CD4-positive, alpha-beta T cell (primary cell): ENCODE results near the gene SYTL4. TPM values are rescaled to one million over a fixed set of nuclear protein-coding genes. Genes with fewer than 3 reads are reported as not detected.
A peak's percentile ranks its signal among the peaks of the same experiment; 100 is the strongest.

ENCODE experiments used
- ATAC-seq: fragments of 200-7000 bp; cut with Tn5 transposase; one replicate; pipeline ENCODE4 v1.10.0; 2022; ENCODE audit warnings: mild to moderate bottlenecking; ENCODE audit not compliant: poor library complexity
- CTCF ChIA-PET: fragments of 350-600 bp; sonication (Branson Sonifier 250); formaldehyde crosslinking; loops from one replicate; lab custom pipeline; 2021; ENCODE audit warnings: antibody characterized with exemption, inconsistent platforms; lab: Charles Lee
- POLR2A ChIA-PET: fragments of 350-600 bp; sonication (Branson Sonifier 250); formaldehyde crosslinking; loops from one replicate; lab custom pipeline; 2021; ENCODE audit warnings: antibody characterized with exemption, inconsistent platforms; lab: Charles Lee
- DNase-seq, 14 experiments: peaks; one replicate each; pipeline ENCODE4 v3.0.0-alpha.2; 2013 to 2020; ENCODE audit warnings: mixed read lengths in 2 of 14
- H3K27ac ChIP-seq, 2 donors: one replicate each; pipeline versions ENCODE4 v1.5.1 to v1.7.0; 2013; ENCODE audit warnings: low read length in 2 of 2, low read depth in 1 of 2, mild to moderate bottlenecking in 1 of 2
- H3K27me3 ChIP-seq, 2 experiments: 1 replicate in 1 of 2; 2 replicates in 1 of 2; pipeline versions ENCODE4 v1.6.1 to v1.7.0; 2013; ENCODE audit warnings: low read length in 2 of 2, control low read depth in 1 of 2, mild to moderate bottlenecking in 1 of 2, moderate library complexity in 1 of 2; ENCODE audit not compliant: insufficient read depth in 2 of 2, control insufficient read depth in 1 of 2
- H3K36me3 ChIP-seq: one replicate; pipeline ENCODE4 v1.6.1; 2013; ENCODE audit warnings: low read length, control low read depth; ENCODE audit not compliant: insufficient read depth
- H3K4me1 ChIP-seq: one replicate; pipeline ENCODE4 v1.6.1; 2013; ENCODE audit warnings: low read length, control low read depth; ENCODE audit not compliant: insufficient read depth
- H3K4me3 ChIP-seq: one replicate; pipeline ENCODE4 v1.5.1; 2013; ENCODE audit warnings: mild to moderate bottlenecking, low read length, moderate library complexity
- H3K9me3 ChIP-seq, 2 experiments: 1 replicate in 1 of 2; 2 replicates in 1 of 2; pipeline versions ENCODE4 v1.6.1 to v1.7.0; 2013; ENCODE audit warnings: low read length in 2 of 2, mild to moderate bottlenecking in 2 of 2, control low read depth in 1 of 2, moderate library complexity in 1 of 2; ENCODE audit not compliant: control insufficient read depth in 1 of 2, insufficient read depth in 1 of 2
- H3K27ac Mint-ChIP-seq: one replicate; pipeline ENCODE4 v1.8.0; 2020; ENCODE audit warnings: mixed read lengths
- H3K27me3 Mint-ChIP-seq: one replicate; pipeline ENCODE4 v1.8.0; 2021; ENCODE audit warnings: mixed read lengths
- H3K36me3 Mint-ChIP-seq: one replicate; pipeline ENCODE4 v1.8.0; 2021; ENCODE audit warnings: low read depth, mixed read lengths
- H3K4me1 Mint-ChIP-seq: one replicate; pipeline ENCODE4 v1.8.0; 2021; ENCODE audit warnings: low read depth, mixed read lengths
- H3K4me3 Mint-ChIP-seq: one replicate; pipeline ENCODE4 v1.8.0; 2020; ENCODE audit warnings: mild to moderate bottlenecking, mixed read lengths
- H3K9me3 Mint-ChIP-seq: one replicate; pipeline ENCODE4 v1.8.0; 2020; ENCODE audit warnings: mixed read lengths
- CTCF ChIP-seq: fragments of 200-600 bp; IDR thresholded peaks from one replicate; pipeline ENCODE4 v1.8.0; 2022; ENCODE audit warnings: antibody characterized with exemption, mild to moderate bottlenecking
- intact Hi-C, 2 experiments: fragments of 100-400 bp; cut with DNase I in 1 of 2; cut with micrococcal nuclease in 1 of 2; formaldehyde crosslinking; loops; one replicate each; pipeline versions ENCODE4 v1.15.1 to v1.9.0; 2023 to 2025; cut with DNase I, micrococcal nuclease
- total RNA-seq, 174 experiments: library from RNA in 2 of 174; stranded (reverse) in 2 of 174; gene quantifications; one replicate each; pipeline ENCODE4 v1.2.3 and lab custom pipeline; 2021 to 2026

SYTL4 gene
- total RNA-seq, 2 experiments from 2014 or later, result not detected

GRCh38 chrX:100636321-100636991 lies 95.5 kb downstream of the SYTL4 start, which contains the start of gene TSPAN6:
Gene TSPAN6 (minus strand): TSS chrX:100636806. CDS start chrX:100636694, 112 bp downstream.
- no peaks in the 10 kb centered on the region for H3K9me3 Mint-ChIP-seq
- peak; percentile 55 to 85 (median 72) for DNase-seq
- ChIA-PET POLR2A (interaction anchor here (1.2 kb wide), 1 partner anchor 21 kb away, joined by 6 read pairs; no protein-coding TSS in a partner anchor), CTCF (no interaction called here)
- no peaks in the 10 kb centered on the region for H3K36me3 Mint-ChIP-seq
- Histone ChIP-seq H3K4me1 (no peaks in the 10 kb centered on the region), H3K36me3 (no peaks in the 10 kb centered on the region), H3K27me3 (peaks cover 0 to 5% of the 10 kb centered on the region in 2 experiments), H3K27ac (no peak within 1 kb of the TSS), H3K9me3 (peaks cover 0 to 6% of the 10 kb centered on the region in 2 experiments), H3K4me3 (peak within 1 kb of the TSS; percentile 58)
- peaks cover 9% of the 10 kb centered on the region for H3K4me1 Mint-ChIP-seq
- peak; percentile 99 for ATAC-seq
- peak within 1 kb of the TSS; percentile 72 for H3K27ac Mint-ChIP-seq
- peak; percentile 48 for TF ChIP-seq CTCF
- peaks cover 16% of the 10 kb centered on the region for H3K27me3 Mint-ChIP-seq
- H3K4me3 Mint-ChIP-seq, result peak within 1 kb of the TSS; percentile 98
- intact Hi-C loops, result loop anchor here in 1 of 2 experiments (10.0 kb wide), 1 partner anchor 122 kb away; no protein-coding TSS in a partner anchor

GRCh38 chrX:100635989-100636320 lies 96.0 kb downstream of the SYTL4 start:
- H3K27me3 Mint-ChIP-seq, result peaks cover 12% of the 10 kb centered on the region
- ATAC-seq, result no peak
- Histone ChIP-seq H3K4me3 (peak overlapping the region; percentile 58), H3K9me3 (peaks cover 0 to 6% of the 10 kb centered on the region in 2 experiments), H3K36me3 (no peaks in the 10 kb centered on the region), H3K4me1 (no peaks in the 10 kb centered on the region), H3K27me3 (peaks cover 0 to 5% of the 10 kb centered on the region in 2 experiments), H3K27ac (no peak overlapping the region)
- H3K27ac Mint-ChIP-seq, result no peak overlapping the region
- DNase-seq, result peak in 1 of 14 experiments; percentile 1
- peak overlapping the region; percentile 98 for H3K4me3 Mint-ChIP-seq
- POLR2A ChIA-PET, result no interaction called here
- CTCF ChIA-PET, result no interaction called here
- peaks cover 9% of the 10 kb centered on the region for H3K4me1 Mint-ChIP-seq
- intact Hi-C loops, result loop anchor here in 1 of 2 experiments (10.0 kb wide), 1 partner anchor 121 kb away; no protein-coding TSS in a partner anchor
- TF ChIP-seq CTCF, result no peak
- no peaks in the 10 kb centered on the region for H3K9me3 Mint-ChIP-seq
- H3K36me3 Mint-ChIP-seq, result no peaks in the 10 kb centered on the region

DNA sequence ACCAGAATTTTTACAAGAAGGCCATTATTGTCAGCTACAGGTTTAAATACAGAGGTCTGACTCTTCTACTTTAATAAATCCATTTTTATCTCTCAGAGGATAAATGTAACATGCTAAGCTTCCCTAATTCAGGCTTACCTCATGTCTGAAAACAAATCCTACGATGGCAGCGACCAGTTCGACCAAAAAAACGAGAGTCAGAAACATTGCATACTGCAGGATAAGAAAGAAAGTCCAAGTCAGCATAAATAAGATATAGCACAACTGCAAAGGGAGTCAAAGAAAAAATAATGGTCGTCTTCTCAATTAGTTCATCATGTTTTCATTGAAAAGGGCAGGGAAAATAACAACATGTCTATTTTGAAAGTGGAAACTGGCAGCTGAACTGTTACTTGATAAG lies 96.9 kb downstream of the SYTL4 start:
- DNase-seq (no peak), ATAC-seq (no peak)
- Mint-ChIP-seq H3K27ac (no peak overlapping the region), H3K9me3 (no peaks in the 10 kb centered on the region), H3K4me3 (peak overlapping the region; percentile 20), H3K36me3 (peaks cover 1% of the 10 kb centered on the region), H3K27me3 (peaks cover 12% of the 10 kb centered on the region), H3K4me1 (peaks cover 9% of the 10 kb centered on the region)
- H3K4me3 ChIP-seq, result no peak overlapping the region
- intact Hi-C loops, result loop anchor here in 1 of 2 experiments (10.0 kb wide), 1 partner anchor 120 kb away; no protein-coding TSS in a partner anchor
- H3K36me3 ChIP-seq, result no peaks in the 10 kb centered on the region
- no peaks in the 10 kb centered on the region for H3K4me1 ChIP-seq
- ChIA-PET POLR2A (no interaction called here), CTCF (no interaction called here)
- TF ChIP-seq CTCF, result no peak
- peaks cover 0 to 8% of the 10 kb centered on the region in 2 experiments for H3K27me3 ChIP-seq
- H3K27ac ChIP-seq, result no peak overlapping the region
- peaks cover 0 to 6% of the 10 kb centered on the region in 2 experiments for H3K9me3 ChIP-seq
